T-cell (primary cell): Measurements from ENCODE around the gene MRPL28. TPM values are rescaled to one million over a fixed set of nuclear protein-coding genes. Genes with fewer than 3 reads are reported as not detected.

ENCODE experiments used
- ATAC-seq, 4 experiments: fragments of 200-7000 bp in 3 of 4; fragments of 150-1000 bp in 1 of 4; cut with Tn5 transposase; replicated peaks in 1 of 4; 1 replicate in 3 of 4; 2 replicates in 1 of 4; pipeline ENCODE4 v1.10.0; 2021; ENCODE audit warnings: moderate library complexity in 3 of 4, mild to moderate bottlenecking in 2 of 4, moderate number of reproducible peaks in 1 of 4
- CTCF ChIA-PET, 2 donors: fragments of 300-600 bp; sonication (Branson Sonifier 250); formaldehyde crosslinking; loops; one replicate each; lab custom pipeline; 2022; ENCODE audit warnings: antibody characterized with exemption in 2 of 2; lab: Charles Lee
- POLR2A ChIA-PET, 2 donors: fragments of 300-600 bp; sonication (Branson Sonifier 250); formaldehyde crosslinking; loops; one replicate each; lab custom pipeline; 2022; ENCODE audit warnings: antibody characterized with exemption in 2 of 2; lab: Charles Lee
- DNase-seq, 35 experiments: peaks; one replicate each; pipeline versions ENCODE4 v3.0.0 to v3.0.0-alpha.2; 2013 to 2023
- H3K27ac ChIP-seq: one replicate; pipeline ENCODE4 v1.5.1; 2013; ENCODE audit warnings: low read length
- H3K27me3 ChIP-seq, 2 experiments: replicated peaks in 1 of 2; 1 replicate in 1 of 2; 2 replicates in 1 of 2; pipeline versions ENCODE4 v1.6.1 to v1.7.0; 2013; ENCODE audit warnings: low read length in 1 of 2, mixed read lengths in 1 of 2; ENCODE audit not compliant: control insufficient read depth in 2 of 2, insufficient read depth in 2 of 2; ENCODE audit errors: extremely low read depth in 1 of 2
- H3K36me3 ChIP-seq, 2 donors: 1 replicate in 1 of 2; 2 replicates in 1 of 2; pipeline versions ENCODE4 v1.6.1 to v1.7.0; 2013; ENCODE audit warnings: low read length in 1 of 2; ENCODE audit not compliant: control insufficient read depth in 2 of 2, insufficient read depth in 1 of 2; ENCODE audit errors: extremely low read depth in 1 of 2
- H3K4me1 ChIP-seq, 2 experiments: 1 replicate in 1 of 2; 2 replicates in 1 of 2; pipeline versions ENCODE4 v1.6.1 to v1.7.0; 2013; ENCODE audit warnings: low read length in 2 of 2, mixed read lengths in 1 of 2; ENCODE audit not compliant: insufficient read depth in 2 of 2, control insufficient read depth in 1 of 2; ENCODE audit errors: extremely low read depth in 1 of 2
- H3K4me3 ChIP-seq, 2 donors: 1 replicate in 1 of 2; 2 replicates in 1 of 2; pipeline versions ENCODE4 v1.5.1 to v1.7.0; 2013; ENCODE audit warnings: mild to moderate bottlenecking in 2 of 2, low read length in 1 of 2, moderate library complexity in 1 of 2; ENCODE audit not compliant: control insufficient read depth in 1 of 2; ENCODE audit errors: extremely low read depth in 1 of 2
- H3K9me3 ChIP-seq: 2 replicates; pipeline ENCODE4 v1.7.0; 2013
- H3K27ac Mint-ChIP-seq, 2 donors: one replicate each; pipeline ENCODE4 v1.8.0; 2020 to 2021; ENCODE audit warnings: mild to moderate bottlenecking in 2 of 2, mixed read lengths in 2 of 2
- H3K27me3 Mint-ChIP-seq, 2 donors: one replicate each; pipeline ENCODE4 v1.8.0; 2021 to 2022; ENCODE audit warnings: mixed read lengths in 2 of 2
- H3K36me3 Mint-ChIP-seq: one replicate; pipeline ENCODE4 v1.8.0; 2021; ENCODE audit warnings: mixed read lengths
- H3K4me1 Mint-ChIP-seq, 3 donors: one replicate each; pipeline ENCODE4 v1.8.0; 2020 to 2022; ENCODE audit warnings: mixed read lengths in 3 of 3, mild to moderate bottlenecking in 1 of 3
- H3K4me3 Mint-ChIP-seq, 3 donors: one replicate each; pipeline ENCODE4 v1.8.0; 2020 to 2022; ENCODE audit warnings: mild to moderate bottlenecking in 3 of 3, mixed read lengths in 3 of 3, moderate library complexity in 3 of 3
- H3K9me3 Mint-ChIP-seq, 3 donors: one replicate each; pipeline ENCODE4 v1.8.0; 2020 to 2022; ENCODE audit warnings: mixed read lengths in 3 of 3
- WGBS: methylation state at CpG from one replicate; pipeline ENCODE4 v1.1.5; 2013; ENCODE audit warnings: missing lambda C conversion rate; ENCODE audit not compliant: insufficient coverage; 5-methylcytosine and 5-hydroxymethylcytosine counted together
- total RNA-seq, 35 experiments: library from RNA in 6 of 35; stranded (reverse) in 6 of 35; fragments of 120-200 nt in 1 of 35; gene quantifications; one replicate each; pipeline versions ENCODE4 v1.2.1 to v1.2.4 and lab custom pipeline; 2013 to 2026

MRPL28 gene
- total RNA-seq, 5 donors from 2014 or later (not counting 1 experiment from before 2014, with no cell fraction given) = 29.3 to 43.8 (median 34.5) TPM

DNA sequence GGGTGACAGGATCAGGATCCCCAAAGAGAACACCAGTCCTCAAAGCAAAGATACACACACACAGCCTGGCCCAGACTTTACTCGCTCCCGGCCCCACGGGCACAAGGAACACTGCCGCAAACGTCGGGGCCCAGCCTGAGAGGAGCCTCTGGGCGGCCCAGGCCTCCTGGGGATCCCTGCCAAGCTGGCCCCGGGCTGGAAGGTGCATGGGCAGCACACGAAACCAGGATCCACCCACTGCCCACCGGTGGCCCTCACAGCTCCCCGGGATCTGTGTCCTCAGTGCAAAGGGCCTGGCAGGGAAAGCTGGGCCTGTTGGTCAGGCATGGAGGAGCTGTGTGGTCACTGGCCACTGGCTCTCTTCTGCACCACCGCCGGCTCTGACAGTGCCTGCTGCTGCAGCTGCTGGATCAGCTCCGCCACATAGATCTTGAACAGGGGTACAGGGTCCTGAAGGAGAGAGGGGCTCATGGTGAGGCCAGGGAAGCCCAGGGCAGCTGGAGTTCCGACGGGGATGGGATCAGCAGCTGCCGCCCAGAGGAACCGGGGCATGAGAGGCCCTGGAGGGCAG is 2.9 kb downstream of the MRPL28 start:
- ATAC-seq (no peak), DNase-seq (no peak)
- no peaks in the 10 kb centered on the region for H3K9me3 ChIP-seq
- Mint-ChIP-seq H3K4me1 (peaks cover 16 to 20% (median 18%) of the 10 kb centered on the region in 3 donors), H3K27ac (no peak overlapping the region), H3K27me3 (peaks cover 0 to 4% of the 10 kb centered on the region in 2 donors), H3K36me3 (peaks cover 12% of the 10 kb centered on the region), H3K9me3 (no peaks in the 10 kb centered on the region), H3K4me3 (peak overlapping the region in 1 of 3 donors; percentile 24)
- H3K27ac ChIP-seq = no peak overlapping the region
- H3K36me3 ChIP-seq = peaks cover 1 to 20% of the 10 kb centered on the region in 2 donors
- H3K27me3 ChIP-seq = peaks cover 0 to 17% of the 10 kb centered on the region in 2 experiments
- ChIA-PET POLR2A (no interaction called here), CTCF (no interaction called here)
- peaks cover 2 to 30% of the 10 kb centered on the region in 2 experiments for H3K4me1 ChIP-seq
- 96% methylated on average over 16 of the region's 18 CpGs for WGBS
- H3K4me3 ChIP-seq = no peak overlapping the region

DNA sequence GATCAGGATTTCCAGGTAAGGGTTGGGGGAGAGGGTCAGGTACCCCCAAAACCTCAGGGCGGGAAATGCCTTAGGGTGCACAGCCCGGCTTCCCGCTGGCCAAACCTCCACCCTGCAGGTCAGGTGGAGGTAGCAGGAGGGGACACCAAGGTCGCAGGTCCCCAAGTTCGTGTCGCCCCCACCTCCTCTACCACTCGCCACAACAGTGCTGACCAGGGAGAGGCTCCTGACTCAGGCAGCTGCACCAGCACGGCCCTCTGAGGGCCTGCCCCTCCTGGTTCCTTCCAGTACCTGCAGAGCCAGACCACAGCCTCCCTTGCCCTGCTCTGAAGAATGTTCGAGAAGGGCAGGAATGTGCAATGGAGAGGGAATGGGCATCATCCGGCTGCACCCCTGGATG is 3.9 kb downstream of the MRPL28 start:
- Mint-ChIP-seq H3K4me1 (peaks cover 16 to 20% (median 19%) of the 10 kb centered on the region in 3 donors), H3K4me3 (no peak overlapping the region), H3K9me3 (no peaks in the 10 kb centered on the region), H3K36me3 (peaks cover 8% of the 10 kb centered on the region), H3K27me3 (peaks cover 0 to 4% of the 10 kb centered on the region in 2 donors), H3K27ac (no peak overlapping the region)
- Histone ChIP-seq H3K4me1 (peaks cover 2 to 36% of the 10 kb centered on the region in 2 experiments), H3K27ac (no peak overlapping the region), H3K27me3 (peaks cover 0 to 19% of the 10 kb centered on the region in 2 experiments), H3K4me3 (no peak overlapping the region), H3K36me3 (peaks cover 0 to 11% of the 10 kb centered on the region in 2 donors), H3K9me3 (no peaks in the 10 kb centered on the region)
- DNase-seq (no peak), ATAC-seq (no peak)
- CTCF ChIA-PET = no interaction called here
- no CpG with 5 or more reads among the region's 10 CpGs for WGBS
- POLR2A ChIA-PET = no interaction called here

DNA sequence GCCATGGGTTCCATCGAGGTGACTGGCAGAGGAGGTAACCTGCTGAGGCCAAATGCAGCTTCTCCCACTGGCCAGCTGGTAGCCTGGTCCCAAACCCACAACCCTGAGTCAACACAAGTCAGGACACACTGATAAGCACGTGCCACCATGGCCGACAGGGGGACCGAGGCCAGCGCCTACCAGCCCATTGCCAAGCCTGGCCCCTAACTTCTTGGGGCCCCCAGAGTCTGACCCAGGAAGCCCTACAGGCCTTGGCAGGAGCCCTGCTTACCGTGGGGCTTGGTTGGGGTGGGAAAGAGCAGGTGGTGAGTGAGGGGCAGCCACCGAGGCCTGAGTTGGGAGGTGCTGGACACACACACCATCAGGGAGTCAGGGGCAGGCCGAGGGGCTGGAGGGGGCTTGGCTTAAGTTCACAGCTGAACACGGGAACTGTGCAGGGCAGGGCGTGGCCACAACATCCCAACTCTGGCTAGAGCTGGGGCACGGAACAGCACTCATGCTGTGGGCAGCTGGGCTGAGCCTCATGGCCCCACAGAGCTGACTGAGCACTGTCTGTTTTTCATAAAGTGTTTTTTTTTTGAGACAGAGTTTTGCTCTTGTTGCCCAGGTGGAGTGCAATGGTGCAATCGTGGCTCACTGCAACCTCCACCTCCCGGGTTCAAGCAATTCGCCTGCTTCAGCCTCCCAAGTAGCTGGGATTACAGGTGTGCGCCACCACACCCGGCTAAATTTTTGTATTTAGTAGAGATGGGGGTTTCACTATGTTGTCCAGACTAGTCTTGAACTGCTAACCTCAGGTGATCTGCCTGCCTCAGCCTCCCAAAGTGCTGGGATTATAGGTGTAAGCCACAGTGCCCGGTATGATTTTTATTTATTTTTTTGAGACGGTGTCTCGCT is 5.5 kb downstream of the MRPL28 start:
- no peak for ATAC-seq
- POLR2A ChIA-PET = no interaction called here

DNA sequence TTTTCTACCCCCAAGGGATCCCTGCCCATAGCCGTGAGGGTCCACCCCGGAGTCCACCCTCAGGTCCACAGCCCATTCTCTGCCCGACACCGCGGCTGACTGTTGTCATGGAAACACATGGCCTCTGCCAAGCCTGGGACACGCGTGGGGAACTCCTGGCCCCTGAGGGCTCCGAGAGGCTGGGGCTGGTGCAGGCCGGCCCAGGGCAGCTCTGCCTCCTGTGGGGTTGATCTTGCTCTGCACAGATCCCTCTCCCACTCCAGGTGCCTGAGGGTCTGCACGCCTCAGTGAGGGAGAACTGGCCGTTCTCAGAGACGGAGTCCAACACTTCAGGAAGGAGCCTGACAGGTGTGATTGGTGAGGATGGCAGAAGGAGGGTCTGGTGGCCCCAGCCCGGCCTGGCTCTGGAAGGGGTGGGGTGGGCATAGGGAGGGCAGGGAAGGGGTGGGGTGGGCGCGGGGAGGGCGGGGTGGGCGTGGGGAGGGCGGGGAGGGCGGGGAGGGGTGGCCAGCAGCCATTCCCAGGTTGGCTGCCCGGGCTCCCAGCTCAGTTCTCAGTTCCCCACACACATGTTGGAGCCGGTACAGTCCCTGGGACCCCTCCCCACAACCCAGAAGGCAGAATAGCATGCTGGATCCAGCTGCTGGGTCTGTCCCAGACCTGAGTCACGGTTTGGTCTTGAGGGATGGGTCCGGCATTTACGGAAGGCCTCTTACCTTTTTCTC is 6.4 kb downstream of the MRPL28 start:
- Mint-ChIP-seq H3K36me3 (peaks cover 7% of the 10 kb centered on the region), H3K4me1 (peaks cover 5 to 7% (median 5%) of the 10 kb centered on the region in 3 donors), H3K9me3 (no peaks in the 10 kb centered on the region), H3K4me3 (no peak overlapping the region), H3K27me3 (peaks cover 0 to 4% of the 10 kb centered on the region in 2 donors), H3K27ac (no peak overlapping the region)
- POLR2A ChIA-PET = no interaction called here
- Histone ChIP-seq H3K4me1 (peaks cover 0 to 14% of the 10 kb centered on the region in 2 experiments), H3K27me3 (peaks cover 0 to 19% of the 10 kb centered on the region in 2 experiments), H3K27ac (no peak overlapping the region), H3K9me3 (no peaks in the 10 kb centered on the region), H3K36me3 (peaks cover 0 to 10% of the 10 kb centered on the region in 2 donors), H3K4me3 (no peak overlapping the region)
- CTCF ChIA-PET = no interaction called here
- ATAC-seq = no peak
- 33% methylated on average over 9 of the region's 24 CpGs for WGBS
- DNase-seq = no peak

More for the DNA sequence above, 5.5 kb downstream of the MRPL28 start:
- Histone ChIP-seq H3K9me3 (no peaks in the 10 kb centered on the region), H3K36me3 (peaks cover 0 to 10% of the 10 kb centered on the region in 2 donors), H3K4me1 (peaks cover 0 to 23% of the 10 kb centered on the region in 2 experiments), H3K27ac (no peak overlapping the region), H3K4me3 (no peak overlapping the region), H3K27me3 (peaks cover 0 to 19% of the 10 kb centered on the region in 2 experiments)
- H3K27me3 Mint-ChIP-seq = peaks cover 0 to 4% of the 10 kb centered on the region in 2 donors
- WGBS = 61% methylated on average over 10 of the region's 19 CpGs
- H3K4me3 Mint-ChIP-seq = no peak overlapping the region
- H3K36me3 Mint-ChIP-seq = peaks cover 8% of the 10 kb centered on the region
- H3K9me3 Mint-ChIP-seq = no peaks in the 10 kb centered on the region
- CTCF ChIA-PET = interaction anchor here in 1 of 2 donors (0.5 kb wide), 1 partner anchor 113 kb away, joined by 4 read pairs; no protein-coding TSS in a partner anchor
- H3K27ac Mint-ChIP-seq = no peak overlapping the region
- peaks cover 7 to 11% (median 10%) of the 10 kb centered on the region in 3 donors for H3K4me1 Mint-ChIP-seq
- no peak for DNase-seq

DNA sequence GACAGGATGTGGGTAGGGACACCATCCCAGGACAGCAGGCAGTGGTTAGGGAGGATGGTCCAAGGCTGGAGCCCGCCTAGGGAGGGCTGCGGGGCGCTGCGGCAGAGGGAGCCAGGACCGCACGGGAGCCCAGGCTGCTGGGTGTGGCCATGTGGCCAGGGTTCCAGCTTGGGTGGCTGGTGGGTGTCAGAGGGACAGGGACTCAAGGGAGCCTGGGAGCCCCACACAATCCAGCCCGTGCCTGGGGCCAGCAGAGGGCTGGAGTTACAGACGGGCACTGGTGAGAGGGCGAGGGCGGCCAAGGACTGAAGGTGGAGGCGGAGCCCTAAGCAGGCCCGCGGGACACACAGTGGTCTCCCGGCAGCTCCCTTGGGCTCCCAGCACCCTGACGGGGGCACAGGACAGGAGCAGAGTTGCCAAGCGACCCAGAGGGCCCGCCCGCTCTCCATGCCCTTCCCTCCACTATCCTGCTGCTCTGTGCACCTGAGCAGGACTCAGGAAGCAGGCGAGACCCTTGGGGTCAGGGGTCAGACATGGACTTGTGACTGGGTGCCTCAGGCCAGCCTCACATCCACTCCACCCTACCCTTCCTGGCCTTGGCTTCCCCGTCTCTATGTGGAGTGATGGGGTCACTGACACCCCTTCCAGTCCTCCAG is 7.1 kb downstream of the MRPL28 start:
- Mint-ChIP-seq H3K36me3 (peaks cover 4% of the 10 kb centered on the region), H3K27me3 (peaks cover 0 to 4% of the 10 kb centered on the region in 2 donors)
- H3K9me3 ChIP-seq = no peaks in the 10 kb centered on the region

More for the DNA sequence above, 7.1 kb downstream of the MRPL28 start:
- Mint-ChIP-seq H3K4me3 (no peak overlapping the region), H3K4me1 (peaks cover 5 to 7% (median 5%) of the 10 kb centered on the region in 3 donors), H3K27ac (no peak overlapping the region), H3K9me3 (no peaks in the 10 kb centered on the region)
- no peak for DNase-seq
- H3K27me3 ChIP-seq = peaks cover 0 to 19% of the 10 kb centered on the region in 2 experiments
- POLR2A ChIA-PET = no interaction called here
- ATAC-seq = no peak
- peaks cover 0 to 8% of the 10 kb centered on the region in 2 donors for H3K36me3 ChIP-seq
- no peak overlapping the region for H3K27ac ChIP-seq
- CTCF ChIA-PET = interaction anchor here in 1 of 2 donors (1.4 kb wide), 1 partner anchor 135 kb away, joined by 6 read pairs; no protein-coding TSS in a partner anchor
- H3K4me3 ChIP-seq = no peak overlapping the region
- peaks cover 0 to 12% of the 10 kb centered on the region in 2 experiments for H3K4me1 ChIP-seq
- WGBS = 77% methylated on average over 19 of the region's 20 CpGs
